ENCODE measurements around the gene TM7SF2.
"Not testable (repeated sequence)": the region's sequence is repeated elsewhere in the genome, so short reads cannot be mapped to it uniquely, and the experiment has no call there.

The TM7SF2 gene

DNA sequence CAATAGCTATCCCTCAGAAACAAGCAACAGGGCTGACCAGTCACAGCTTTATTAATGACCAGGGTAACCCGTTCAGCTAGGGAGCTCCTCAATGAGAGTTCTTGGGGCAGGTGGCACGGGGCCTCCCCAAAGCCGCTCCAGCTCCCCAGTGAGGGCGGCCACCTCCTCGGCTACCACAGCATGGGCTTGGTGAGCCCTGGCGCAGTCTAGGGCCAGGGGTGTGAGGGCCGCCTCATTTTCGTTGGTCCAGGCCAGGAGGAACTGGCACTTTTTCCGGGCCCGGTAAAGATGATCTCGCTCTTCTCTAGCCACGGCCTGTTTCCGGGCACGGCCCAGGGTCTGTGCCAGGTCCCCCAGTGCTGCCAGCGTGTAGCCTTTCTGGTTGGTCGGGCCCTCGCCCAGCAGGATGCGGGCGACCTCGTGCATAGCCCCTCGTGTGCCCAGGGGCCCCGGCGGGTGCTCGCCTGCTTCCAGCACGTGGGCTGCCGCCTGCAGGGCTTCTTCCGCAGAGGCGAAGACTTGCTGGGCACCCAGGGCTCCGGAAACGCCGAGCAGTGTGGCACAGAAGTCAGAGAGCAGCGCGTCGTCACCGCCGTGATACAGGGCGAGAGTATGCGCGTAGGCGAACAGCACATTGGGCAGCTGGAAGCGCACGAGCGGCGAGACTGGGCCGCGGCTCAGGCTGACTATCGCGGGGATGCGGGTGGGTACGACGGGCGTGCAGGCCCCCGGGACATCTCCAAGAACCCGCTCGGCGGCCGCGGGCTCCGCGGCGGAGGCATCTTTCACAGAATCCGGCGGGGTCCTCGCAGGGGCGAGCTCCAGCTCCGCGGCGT, 4.9 kb downstream of the TM7SF2 start:
- Histone ChIP-seq H3F3A (ENCODE audit: insufficient read depth) (peaks cover 52% of the 10 kb centered on the region), H2AFZ (ENCODE audit: low read depth, low read length, severe bottlenecking) (no peak overlapping the region), H3K79me2 (ENCODE audit: insufficient read depth, low read length) (peaks cover 19% of the 10 kb centered on the region), H3K36me3 (ENCODE audit: low read length) (peaks cover 13% of the 10 kb centered on the region; the same call in 1 of the 2 replicates), H4K20me1 (ENCODE audit: low read depth, low read length) (no peaks in the 10 kb centered on the region), H3K9me2 (replicated peaks; ENCODE audit: insufficient read depth, low read length) (no peaks in the 10 kb centered on the region), H3K27ac (ENCODE audit: low read depth, low read length) (peak overlapping the region; percentile 88), H3K4me2 (ENCODE audit: low read depth, low read length, poor library complexity, severe bottlenecking) (peak overlapping the region; percentile 83), H3K9ac (ENCODE audit: low read length) (peak overlapping the region; percentile 86), H3K27me3 (ENCODE audit: low read length) (no peaks in the 10 kb centered on the region), H3K4me3 (ENCODE audit: insufficient read depth, low read length, poor library complexity, severe bottlenecking) (peak overlapping the region; percentile 62), H3K9me3 (ENCODE audit: insufficient read depth, low read length) (no peaks in the 10 kb centered on the region)
- TF ChIP-seq EZH2phosphoT487 (conservative IDR thresholded peaks at IDR 0.05; ENCODE audit: low read length): no peak
- TF ChIP-seq, protein P1, sequence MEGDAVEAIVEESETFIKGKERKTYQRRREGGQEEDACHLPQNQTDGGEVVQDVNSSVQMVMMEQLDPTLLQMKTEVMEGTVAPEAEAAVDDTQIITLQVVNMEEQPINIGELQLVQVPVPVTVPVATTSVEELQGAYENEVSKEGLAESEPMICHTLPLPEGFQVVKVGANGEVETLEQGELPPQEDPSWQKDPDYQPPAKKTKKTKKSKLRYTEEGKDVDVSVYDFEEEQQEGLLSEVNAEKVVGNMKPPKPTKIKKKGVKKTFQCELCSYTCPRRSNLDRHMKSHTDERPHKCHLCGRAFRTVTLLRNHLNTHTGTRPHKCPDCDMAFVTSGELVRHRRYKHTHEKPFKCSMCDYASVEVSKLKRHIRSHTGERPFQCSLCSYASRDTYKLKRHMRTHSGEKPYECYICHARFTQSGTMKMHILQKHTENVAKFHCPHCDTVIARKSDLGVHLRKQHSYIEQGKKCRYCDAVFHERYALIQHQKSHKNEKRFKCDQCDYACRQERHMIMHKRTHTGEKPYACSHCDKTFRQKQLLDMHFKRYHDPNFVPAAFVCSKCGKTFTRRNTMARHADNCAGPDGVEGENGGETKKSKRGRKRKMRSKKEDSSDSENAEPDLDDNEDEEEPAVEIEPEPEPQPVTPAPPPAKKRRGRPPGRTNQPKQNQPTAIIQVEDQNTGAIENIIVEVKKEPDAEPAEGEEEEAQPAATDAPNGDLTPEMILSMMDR (IDR thresholded peaks at IDR 0.05; ENCODE audit: insufficient read depth, low read length, poor library complexity, severe bottlenecking): no peak

DNA sequence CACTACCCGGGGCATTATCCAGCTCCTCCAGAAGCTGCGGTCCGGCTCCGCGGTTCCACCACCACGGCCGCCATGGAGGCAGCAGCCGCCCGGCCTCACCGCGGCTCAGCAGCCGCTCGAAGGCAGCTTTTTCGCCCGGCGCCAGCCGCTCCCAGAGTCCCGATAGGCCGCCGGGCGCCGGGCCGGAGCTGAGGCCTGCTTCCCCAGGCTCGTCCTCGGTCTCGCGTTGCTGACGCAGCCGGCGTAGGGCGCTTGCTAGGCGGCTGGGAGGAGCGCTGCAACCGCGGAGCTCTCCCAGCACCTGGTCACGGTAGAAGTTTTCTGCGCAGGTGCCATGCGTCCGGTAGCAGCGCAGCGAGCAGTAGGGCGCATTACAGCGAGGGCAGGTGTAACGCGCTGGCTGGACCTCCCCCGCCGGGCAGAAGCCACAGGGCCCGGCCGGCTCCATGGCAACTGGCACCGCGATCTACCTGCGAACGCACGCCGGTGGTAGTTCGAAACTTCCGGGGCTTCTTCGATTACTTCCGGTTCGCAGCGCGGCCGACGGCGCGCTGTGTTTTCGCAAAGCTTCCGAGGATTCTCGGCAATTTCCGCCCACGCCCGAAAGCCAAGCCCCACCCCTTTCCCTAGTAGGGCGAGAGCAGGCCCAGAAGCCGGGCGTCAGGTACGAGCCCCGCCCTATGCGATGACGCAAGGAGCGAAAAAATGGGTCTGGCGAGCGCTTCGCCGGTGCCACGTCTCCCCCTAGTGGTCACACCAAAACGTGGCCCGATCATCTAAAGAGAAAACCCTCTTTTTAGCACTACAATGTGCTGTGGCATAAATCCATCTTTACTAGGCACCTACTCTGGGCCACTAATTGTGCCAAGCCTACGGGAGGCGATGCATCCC, 5.8 kb downstream of the TM7SF2 start, which contains the start of gene ZNHIT2:
ZNHIT2 (minus strand) TSS at position 496 of the 891 bp plus-strand sequence; CDS start at position 448, 48 bp downstream.
- Histone ChIP-seq H3F3A (ENCODE audit: insufficient read depth) (peaks cover 52% of the 10 kb centered on the region), H3K4me2 (ENCODE audit: low read depth, low read length, poor library complexity, severe bottlenecking) (peak within 1 kb of the TSS; percentile 83), H3K4me3 (ENCODE audit: insufficient read depth, low read length, poor library complexity, severe bottlenecking) (peak within 1 kb of the TSS; percentile 62), H3K79me2 (ENCODE audit: insufficient read depth, low read length) (peaks cover 25% of the 10 kb centered on the region), H3K27me3 (ENCODE audit: low read length) (no peaks in the 10 kb centered on the region), H3K36me3 (ENCODE audit: low read length) (peaks cover 13% of the 10 kb centered on the region; the same call in 1 of the 2 replicates), H3K9me3 (ENCODE audit: insufficient read depth, low read length) (no peaks in the 10 kb centered on the region), H3K9me2 (replicated peaks; ENCODE audit: insufficient read depth, low read length) (no peaks in the 10 kb centered on the region), H3K9ac (ENCODE audit: low read length) (peak within 1 kb of the TSS; percentile 86), H4K20me1 (ENCODE audit: low read depth, low read length) (no peaks in the 10 kb centered on the region), H2AFZ (ENCODE audit: low read depth, low read length, severe bottlenecking) (no peak within 1 kb of the TSS), H3K27ac (ENCODE audit: low read depth, low read length) (peak within 1 kb of the TSS; percentile 88)
- TF ChIP-seq EZH2phosphoT487 (conservative IDR thresholded peaks at IDR 0.05; ENCODE audit: low read length): no peak
- TF ChIP-seq, protein P1 (IDR thresholded peaks at IDR 0.05; ENCODE audit: insufficient read depth, low read length, poor library complexity, severe bottlenecking): peak; percentile 92

DNA sequence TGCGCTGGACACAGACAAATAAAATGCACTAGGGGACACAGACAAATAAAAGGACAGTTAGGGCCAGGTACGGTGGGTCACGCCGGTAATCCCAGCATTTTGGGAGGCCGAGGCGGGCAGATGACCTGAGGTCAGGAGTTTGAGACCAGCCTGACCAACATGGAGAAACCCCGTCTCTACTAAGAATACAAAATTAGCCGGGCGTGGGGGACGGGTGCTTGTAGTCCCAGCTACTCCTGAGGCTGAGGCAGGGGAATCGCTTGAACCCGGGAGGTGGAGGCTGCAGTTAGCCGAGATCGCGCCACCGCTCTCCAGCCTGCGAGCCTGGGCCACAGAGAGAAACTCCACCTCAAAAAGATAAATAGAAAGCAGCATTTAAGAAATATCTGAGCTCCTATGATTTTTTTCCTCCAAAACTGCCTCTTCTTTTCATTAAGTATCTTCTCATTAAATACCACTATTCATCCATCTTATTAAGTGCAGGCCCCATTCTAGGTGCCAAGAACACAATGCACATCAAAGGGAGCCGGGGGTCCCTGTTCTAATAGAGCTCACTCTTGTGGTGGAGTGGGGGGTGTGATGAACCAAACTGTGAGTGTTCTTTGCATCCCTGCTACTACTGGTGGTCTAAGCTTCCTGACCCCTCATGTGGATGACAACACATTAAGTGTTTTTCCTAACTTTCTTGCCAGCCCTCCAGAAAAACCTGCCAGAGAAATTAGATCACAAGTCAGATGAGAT, 6.6 kb downstream of the TM7SF2 start:
- no peak overlapping the region for H3K4me2 ChIP-seq (ENCODE audit: low read depth, low read length, poor library complexity, severe bottlenecking)
- H3K9me2 ChIP-seq (replicated peaks; ENCODE audit: insufficient read depth, low read length): no peaks in the 10 kb centered on the region
- no peak overlapping the region for H3K4me3 ChIP-seq (ENCODE audit: insufficient read depth, low read length, poor library complexity, severe bottlenecking)
- H3K27me3 ChIP-seq (ENCODE audit: low read length): no peaks in the 10 kb centered on the region
- H3K79me2 ChIP-seq (ENCODE audit: insufficient read depth, low read length): peaks cover 33% of the 10 kb centered on the region
- H4K20me1 ChIP-seq (ENCODE audit: low read depth, low read length): no peaks in the 10 kb centered on the region
- peaks cover 46% of the 10 kb centered on the region for H3F3A ChIP-seq (ENCODE audit: insufficient read depth)
- H3K9me3 ChIP-seq (ENCODE audit: insufficient read depth, low read length): no peaks in the 10 kb centered on the region
- peak overlapping the region; percentile 71; the same call in 1 of the 2 replicates for H3K27ac ChIP-seq (ENCODE audit: low read depth, low read length)
- TF ChIP-seq EZH2phosphoT487 (conservative IDR thresholded peaks at IDR 0.05; ENCODE audit: low read length): no peak
- TF ChIP-seq, protein P1 (IDR thresholded peaks at IDR 0.05; ENCODE audit: insufficient read depth, low read length, poor library complexity, severe bottlenecking): no peak
- 0 out of 2 replicates have a peak overlapping the region, but pooled peaks have one; percentile 1 for H3K9ac ChIP-seq (ENCODE audit: low read length)
- H3K36me3 ChIP-seq (ENCODE audit: low read length): peaks cover 13% of the 10 kb centered on the region; the same call in 1 of the 2 replicates
- no peak overlapping the region for H2AFZ ChIP-seq (ENCODE audit: low read depth, low read length, severe bottlenecking)

DNA sequence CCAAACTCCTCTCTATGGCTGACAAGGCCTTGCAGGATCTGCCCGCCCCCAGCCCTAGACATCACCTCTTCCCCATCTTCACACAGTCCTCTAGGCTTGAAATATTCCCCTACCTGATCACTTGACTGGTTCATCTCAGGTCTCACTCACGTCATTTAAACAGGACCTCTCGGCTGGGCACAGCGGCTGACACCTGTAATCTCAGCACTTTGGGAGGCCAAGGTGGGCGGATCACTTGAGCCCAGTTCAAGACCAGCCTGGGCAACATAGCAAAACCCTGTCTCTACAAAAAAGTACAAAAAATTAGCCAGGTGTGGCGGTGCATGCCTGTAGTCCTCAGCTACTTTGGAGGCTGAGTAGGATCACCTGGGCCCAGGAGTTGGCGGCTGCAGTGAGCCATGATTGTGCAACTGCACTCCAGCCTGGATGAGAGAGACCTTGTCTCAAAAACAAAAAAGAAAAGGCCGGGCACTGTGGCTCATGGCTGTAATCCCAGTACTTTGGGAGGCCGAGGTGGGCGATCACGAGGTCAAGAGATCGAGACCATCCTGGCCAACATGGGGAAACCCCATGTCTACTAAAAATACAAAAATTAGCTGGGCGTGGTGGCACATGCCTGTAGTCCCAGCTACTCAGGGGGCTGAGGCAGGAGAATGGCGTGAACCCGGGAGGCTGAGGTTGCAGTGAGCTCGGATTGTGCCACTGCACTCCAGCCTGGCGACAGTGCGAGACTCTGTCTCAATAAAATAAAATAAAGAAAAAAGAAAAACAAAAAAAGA, 7.4 kb downstream of the TM7SF2 start:
- peaks cover 34% of the 10 kb centered on the region for H3K79me2 ChIP-seq (ENCODE audit: insufficient read depth, low read length)
- not testable (repeated sequence) for H2AFZ ChIP-seq (ENCODE audit: low read depth, low read length, severe bottlenecking); H3K9me2 ChIP-seq (replicated peaks; ENCODE audit: insufficient read depth, low read length); H3K4me2 ChIP-seq (ENCODE audit: low read depth, low read length, poor library complexity, severe bottlenecking); H4K20me1 ChIP-seq (ENCODE audit: low read depth, low read length); H3K4me3 ChIP-seq (ENCODE audit: insufficient read depth, low read length, poor library complexity, severe bottlenecking); H3K27me3 ChIP-seq (ENCODE audit: low read length); H3K9me3 ChIP-seq (ENCODE audit: insufficient read depth, low read length)
- peak overlapping the region; percentile 71 for H3K27ac ChIP-seq (ENCODE audit: low read depth, low read length)
- H3F3A ChIP-seq (ENCODE audit: insufficient read depth): peaks cover 38% of the 10 kb centered on the region
- H3K9ac ChIP-seq (ENCODE audit: low read length): peak overlapping the region; percentile 95; the same call in 1 of the 2 replicates
- H3K36me3 ChIP-seq (ENCODE audit: low read length): peaks cover 13% of the 10 kb centered on the region; the same call in 1 of the 2 replicates

Measured in SU-DHL-6 (cell line).